ENCODE measurements around the gene WFDC5. TPM values are rescaled to one million over a fixed set of nuclear protein-coding genes. Genes with fewer than 3 reads are reported as not detected.

Gene WFDC5
- total and polyA plus RNA-seq, 9 of the 15 experiments (the other 6 are each of a cell fraction or from before 2014, with no cell fraction given): not detected

- no peaks in the 10 kb centered on the region for H3K9me3 ChIP-seq (replicated peaks; ENCODE audit: control insufficient read depth, insufficient read depth, low read depth, low read length)
- no peaks in the 10 kb centered on the region for H4K20me1 ChIP-seq (replicated peaks; ENCODE audit: control insufficient read depth, insufficient read depth, low read length)
- H3K4me3 ChIP-seq: no peak overlapping the region
- no peak overlapping the region for H3K27ac ChIP-seq (ENCODE audit: extremely low read depth, low read depth, low read length)
- no peak overlapping the region for H2AFZ ChIP-seq (ENCODE audit: low read depth, low read length)
- FAIRE-seq (no peak), DNase-seq (ENCODE audit: extremely low read depth in 1 of 4, low spot score in 3 of 4) (no peak), ATAC-seq (no peak)
- no peaks in the 10 kb centered on the region for H3K36me3 ChIP-seq (ENCODE audit: control insufficient read depth, insufficient read depth, low read length)
- no peak overlapping the region for H3K4me2 ChIP-seq (ENCODE audit: insufficient read depth, low read length)
- BruUV-seq (replicated peaks): no TSS peak
- TF ChIP-seq PCBP2 (IDR thresholded peaks at IDR 0.05; ENCODE audit: low read depth, low read length, poor library complexity, severe bottlenecking) (no peak), HBP1 (CRISPR knock-in tag; IDR thresholded peaks at IDR 0.05) (no peak), NFRKB (IDR thresholded peaks at IDR 0.05; ENCODE audit: low read depth) (no peak), KLF1 (tag; IDR thresholded peaks at IDR 0.05) (no peak), HLTF (IDR thresholded peaks at IDR 0.05) (no peak), MCM2 (IDR thresholded peaks at IDR 0.05; ENCODE audit: low read depth) (no peak), HMBOX1 (IDR thresholded peaks at IDR 0.05) (no peak), EWSR1 (IDR thresholded peaks at IDR 0.05; ENCODE audit: borderline replicate concordance, low read depth, partially characterized antibody) (no peak), ZNF740 (CRISPR knock-in tag; IDR thresholded peaks at IDR 0.05) (no peak), ZNF740 (tag; IDR thresholded peaks at IDR 0.05) (no peak)
- intact Hi-C loops (cut with micrococcal nuclease) (no loop called here), in situ Hi-C loops (cut with MboI) (no loop called here)
- no peak overlapping the region for H3K9ac ChIP-seq (ENCODE audit: insufficient read depth in 1 of 2, low read depth in 2 of 2, low read length in 2 of 2)
- POLR2A ChIA-PET: interaction anchor here (0.9 to 1.3 kb wide), 3 partner anchors 8 to 12 kb away, joined by 3 to 4 read pairs (median 3); no protein-coding TSS in a partner anchor
- 31% methylated on average over 2 of the region's 2 CpGs for WGBS (ENCODE audit: insufficient coverage, low coverage, missing lambda C conversion rate)
- H3K9me1 ChIP-seq (ENCODE audit: control insufficient read depth, insufficient read depth, low read length): no peaks in the 10 kb centered on the region
- H3K4me1 ChIP-seq (replicated peaks in 1 of 2; ENCODE audit: control insufficient read depth in 2 of 2, insufficient read depth in 2 of 2, low read length in 2 of 2): no peaks in the 10 kb centered on the region
- CTCF ChIA-PET (ENCODE audit: low intra/inter-chr PET ratio): no interaction called here
- H3K79me2 ChIP-seq (ENCODE audit: control insufficient read depth, insufficient read depth, low read length): no peaks in the 10 kb centered on the region
- H3K27me3 ChIP-seq (ENCODE audit: control insufficient read depth in 2 of 2, insufficient read depth in 2 of 2, low read length in 2 of 2): peaks cover 7 to 11% of the 10 kb centered on the region in 2 experiments; a peak in 4 of 5 replicates
These were observed 6.4 kb upstream of the WFDC5 start for GRCh38 chr20:45121388-45121787.

All from K562 (cell line).